Chondrocyte (in vitro differentiated cells): ENCODE measurements around the gene ANKRD12. TPM values are rescaled to one million over a fixed set of nuclear protein-coding genes. Genes with fewer than 3 reads are reported as not detected.
"Not testable (repeated sequence)": the region's sequence is repeated elsewhere in the genome, so short reads cannot be mapped to it uniquely, and the experiment has no call there.

Source experiments
- DNase-seq: peaks from one replicate; pipeline ENCODE4 v3.0.0; 2021; ENCODE audit warnings: mixed read lengths, low spot score
- H3K27ac Mint-ChIP-seq: one replicate; pipeline ENCODE4 v1.8.0; 2021; ENCODE audit warnings: mild to moderate bottlenecking, moderate library complexity, mixed read lengths; ENCODE audit not compliant: unreplicated experiment
- H3K27me3 Mint-ChIP-seq: 2 replicates; pipeline ENCODE4 v1.8.0; 2021; ENCODE audit warnings: low read depth, mixed read lengths
- H3K36me3 Mint-ChIP-seq: 2 replicates; pipeline ENCODE4 v1.8.0; 2021; ENCODE audit warnings: low read depth, mixed read lengths
- H3K4me1 Mint-ChIP-seq: 2 replicates; pipeline ENCODE4 v1.8.0; 2021; ENCODE audit warnings: low read depth, mild to moderate bottlenecking, mixed read lengths
- H3K4me3 Mint-ChIP-seq: one replicate; pipeline ENCODE4 v1.8.0; 2021; ENCODE audit warnings: mild to moderate bottlenecking, moderate library complexity, mixed read lengths; ENCODE audit not compliant: unreplicated experiment
- H3K9me3 Mint-ChIP-seq: 2 replicates; pipeline ENCODE4 v1.8.0; 2021; ENCODE audit warnings: low read depth, mixed read lengths
- CTCF ChIP-seq: fragments of 200-600 bp; sonication (generic); IDR thresholded peaks from 2 replicates; pipeline ENCODE4 v1.5.0; 2021; ENCODE audit warnings: antibody characterized with exemption, mild to moderate bottlenecking, moderate library complexity
- total RNA-seq: library from RNA; stranded (reverse); gene quantifications from 3 replicates; pipeline ENCODE4 v1.2.1, GENCODE V29; 2021

Gene ANKRD12
- total RNA-seq, 1 donor from 2014 or later = 34.0 TPM

GRCh38 chr18:9156604-9157249 is 20.1 kb downstream of the ANKRD12 start:
- Mint-ChIP-seq H3K27ac (no peak overlapping the region), H3K4me1 (peaks cover 20% of the 10 kb centered on the region), H3K27me3 (no peaks in the 10 kb centered on the region), H3K4me3 (no peak overlapping the region), H3K36me3 (no peaks in the 10 kb centered on the region), H3K9me3 (no peaks in the 10 kb centered on the region)
- DNase-seq = no peak
- TF ChIP-seq CTCF = no peak

- Mint-ChIP-seq H3K4me3 (no peak overlapping the region), H3K9me3 (peaks cover 7% of the 10 kb centered on the region), H3K27me3 (no peaks in the 10 kb centered on the region), H3K4me1 (peaks cover 19% of the 10 kb centered on the region), H3K36me3 (peaks cover 2% of the 10 kb centered on the region), H3K27ac (no peak overlapping the region)
- DNase-seq = no peak
- no peak for TF ChIP-seq CTCF
These were observed 21.2 kb downstream of the ANKRD12 start for GRCh38 chr18:9157806-9158205.

GRCh38 chr18:9160014-9160413 is 23.4 kb downstream of the ANKRD12 start:
- H3K9me3 Mint-ChIP-seq = peaks cover 23% of the 10 kb centered on the region
- no peaks in the 10 kb centered on the region for H3K27me3 Mint-ChIP-seq
- peaks cover 10% of the 10 kb centered on the region for H3K4me1 Mint-ChIP-seq
- TF ChIP-seq CTCF = no peak
- DNase-seq = no peak
- no peak overlapping the region for H3K4me3 Mint-ChIP-seq
- H3K27ac Mint-ChIP-seq = no peak overlapping the region
- H3K36me3 Mint-ChIP-seq = peaks cover 11% of the 10 kb centered on the region

GRCh38 chr18:9162663-9163062 is 26.1 kb downstream of the ANKRD12 start:
- DNase-seq, H3K27ac Mint-ChIP-seq, H3K4me1 Mint-ChIP-seq, H3K27me3 Mint-ChIP-seq, H3K4me3 Mint-ChIP-seq: not testable (repeated sequence)
- Mint-ChIP-seq H3K9me3 (peaks cover 23% of the 10 kb centered on the region), H3K36me3 (peaks cover 14% of the 10 kb centered on the region)

- not testable (repeated sequence) for H3K27me3 Mint-ChIP-seq, DNase-seq, H3K27ac Mint-ChIP-seq, H3K4me1 Mint-ChIP-seq, H3K4me3 Mint-ChIP-seq
- Mint-ChIP-seq H3K36me3 (peaks cover 14% of the 10 kb centered on the region), H3K9me3 (peaks cover 23% of the 10 kb centered on the region)
These were observed 27.6 kb downstream of the ANKRD12 start for GRCh38 chr18:9164149-9164548.

GRCh38 chr18:9165883-9166282 is 29.3 kb downstream of the ANKRD12 start:
- peaks cover 23% of the 10 kb centered on the region for H3K9me3 Mint-ChIP-seq
- not testable (repeated sequence) for H3K27me3 Mint-ChIP-seq, DNase-seq, H3K27ac Mint-ChIP-seq, H3K4me3 Mint-ChIP-seq, H3K4me1 Mint-ChIP-seq
- H3K36me3 Mint-ChIP-seq = peaks cover 14% of the 10 kb centered on the region

- H3K4me3 Mint-ChIP-seq, DNase-seq, H3K4me1 Mint-ChIP-seq, H3K27me3 Mint-ChIP-seq, H3K27ac Mint-ChIP-seq, H3K9me3 Mint-ChIP-seq, H3K36me3 Mint-ChIP-seq: not testable (repeated sequence)
These were observed 32.9 kb downstream of the ANKRD12 start for GRCh38 chr18:9169515-9169914.

GRCh38 chr18:9171919-9172318 is 35.3 kb downstream of the ANKRD12 start:
- H3K36me3 Mint-ChIP-seq, H3K4me1 Mint-ChIP-seq, H3K4me3 Mint-ChIP-seq, H3K27ac Mint-ChIP-seq, H3K27me3 Mint-ChIP-seq, H3K9me3 Mint-ChIP-seq, DNase-seq: not testable (repeated sequence)
